ENCODE measurements around the gene MYOZ1. TPM values are rescaled to one million over a fixed set of nuclear protein-coding genes. Genes with fewer than 3 reads are reported as not detected.
"Not testable (repeated sequence)": the region's sequence is repeated elsewhere in the genome, so short reads cannot be mapped to it uniquely, and the experiment has no call there.

The MYOZ1 gene
- polyA plus RNA-seq, 1 of the 3 experiments (the other 2 are of a cell fraction): 0.26 TPM

- ChIA-PET POLR2A (no interaction called here), CTCF (interaction anchor here (0.9 to 1.2 kb wide), 2 partner anchors 12 to 93 kb away, joined by 3 read pairs; no protein-coding TSS in a partner anchor)
- no peaks in the 10 kb centered on the region for H3K27me3 ChIP-seq (ENCODE audit: insufficient read depth)
- no peak overlapping the region for H2AFZ ChIP-seq (ENCODE audit: low read depth)
- DNase-seq: no peak
- H3K9me2 ChIP-seq: no peaks in the 10 kb centered on the region
- no peak overlapping the region for H3K9ac ChIP-seq
- peaks cover 12% of the 10 kb centered on the region for H3F3A ChIP-seq (replicated peaks; ENCODE audit: insufficient read depth)
- WGBS (ENCODE audit: low lambda C conversion rate): 98% methylated on average over 4 of the region's 4 CpGs
- H3K9me3 ChIP-seq: no peaks in the 10 kb centered on the region
- H3K27ac ChIP-seq (ENCODE audit: low read depth in 2 of 2, low read length in 1 of 2): no peak overlapping the region
- peaks cover 0 to 4% of the 10 kb centered on the region in 2 experiments; a peak in 3 of 4 replicates for H3K4me1 ChIP-seq (ENCODE audit: control insufficient read depth in 1 of 2, insufficient read depth in 2 of 2, low read depth in 1 of 2, low read length in 1 of 2)
- no peak overlapping the region for H3K4me3 ChIP-seq (ENCODE audit: low read depth in 2 of 2, low read length in 1 of 2)
- H3K36me3 ChIP-seq (replicated peaks in 1 of 2; ENCODE audit: control insufficient read depth in 1 of 2, insufficient read depth in 2 of 2, low read length in 1 of 2): no peaks in the 10 kb centered on the region
- TF ChIP-seq ELF1 (IDR thresholded peaks at IDR 0.05) (no peak), FOXJ3 (CRISPR knock-in tag; IDR thresholded peaks at IDR 0.05) (no peak), TCF12 (IDR thresholded peaks at IDR 0.05) (no peak), CTCF (IDR thresholded peaks at IDR 0.05) (no peak), FOSL2 (IDR thresholded peaks at IDR 0.05; ENCODE audit: borderline replicate concordance, low read depth) (no peak), EZH2phosphoT487 (IDR thresholded peaks at IDR 0.05; ENCODE audit: borderline replicate concordance, low read depth) (no peak), POLR2AphosphoS5 (IDR thresholded peaks at IDR 0.05; ENCODE audit: low read depth, low read length) (no peak), USF1 (IDR thresholded peaks at IDR 0.05; ENCODE audit: borderline replicate concordance, low read depth) (no peak), FOXM1 (IDR thresholded peaks at IDR 0.05; ENCODE audit: low read depth) (no peak), CHD2 (IDR thresholded peaks at IDR 0.05; ENCODE audit: low read length, partially characterized antibody) (no peak), REST (IDR thresholded peaks at IDR 0.05; ENCODE audit: low read depth, low read length) (no peak), GABPA (IDR thresholded peaks at IDR 0.05; ENCODE audit: low read depth) (no peak), RXRA (IDR thresholded peaks at IDR 0.05; ENCODE audit: borderline replicate concordance, low read depth) (no peak)
- peaks cover 41% of the 10 kb centered on the region for H3K79me2 ChIP-seq (ENCODE audit: insufficient read depth)
- no peak overlapping the region for H3K4me2 ChIP-seq
- H4K20me1 ChIP-seq (ENCODE audit: insufficient read depth): no peaks in the 10 kb centered on the region
These were observed 18.2 kb downstream of the MYOZ1 start for GRCh38 chr10:73623056-73623455.

- H4K20me1 ChIP-seq (ENCODE audit: insufficient read depth); H3K4me2 ChIP-seq; H3K27ac ChIP-seq (ENCODE audit: low read depth in 2 of 2, low read length in 1 of 2); H3K9me3 ChIP-seq; H3K9me2 ChIP-seq; H3K36me3 ChIP-seq (replicated peaks in 1 of 2; ENCODE audit: control insufficient read depth in 1 of 2, insufficient read depth in 2 of 2, low read length in 1 of 2); H3K4me1 ChIP-seq (ENCODE audit: control insufficient read depth in 1 of 2, insufficient read depth in 2 of 2, low read depth in 1 of 2, low read length in 1 of 2); DNase-seq; H3K4me3 ChIP-seq (ENCODE audit: low read depth in 2 of 2, low read length in 1 of 2); POLR2A ChIA-PET; H3K27me3 ChIP-seq (ENCODE audit: insufficient read depth); H2AFZ ChIP-seq (ENCODE audit: low read depth); H3K9ac ChIP-seq: not testable (repeated sequence)
- 94% methylated on average over 8 of the region's 12 CpGs for whole genome bisulfite sequencing (ENCODE audit: low lambda C conversion rate)
- H3F3A ChIP-seq (replicated peaks; ENCODE audit: insufficient read depth): peaks cover 12% of the 10 kb centered on the region
- H3K79me2 ChIP-seq (ENCODE audit: insufficient read depth): peaks cover 30% of the 10 kb centered on the region
- CTCF ChIA-PET: interaction anchor here (1.4 kb wide), 1 partner anchor 91 kb away, joined by 3 read pairs; no protein-coding TSS in a partner anchor
These were observed 20.3 kb downstream of the MYOZ1 start for GRCh38 chr10:73620974-73621373.

- H3K9me3 ChIP-seq; H3K4me2 ChIP-seq; H3K27me3 ChIP-seq (ENCODE audit: insufficient read depth); H3K9me2 ChIP-seq; H4K20me1 ChIP-seq (ENCODE audit: insufficient read depth); H3K4me3 ChIP-seq (ENCODE audit: low read depth in 2 of 2, low read length in 1 of 2); CTCF ChIA-PET; H3K9ac ChIP-seq; H3K27ac ChIP-seq (ENCODE audit: low read depth in 2 of 2, low read length in 1 of 2); DNase-seq; H3K36me3 ChIP-seq (replicated peaks in 1 of 2; ENCODE audit: control insufficient read depth in 1 of 2, insufficient read depth in 2 of 2, low read length in 1 of 2); H3K4me1 ChIP-seq (ENCODE audit: control insufficient read depth in 1 of 2, insufficient read depth in 2 of 2, low read depth in 1 of 2, low read length in 1 of 2); H2AFZ ChIP-seq (ENCODE audit: low read depth); H3K79me2 ChIP-seq (ENCODE audit: insufficient read depth); H3F3A ChIP-seq (replicated peaks; ENCODE audit: insufficient read depth): not testable (repeated sequence)
- 97% methylated on average over 8 of the region's 8 CpGs for WGBS (ENCODE audit: low lambda C conversion rate)
- POLR2A ChIA-PET: interaction anchor here (0.6 kb wide), 1 partner anchor 8 kb away, joined by 3 read pairs; no protein-coding TSS in a partner anchor
These were observed 24.1 kb downstream of the MYOZ1 start for GRCh38 chr10:73617143-73617542.
